Posterior cingulate gyrus (tissue), 11 donors: ENCODE data around the gene ADCY10.

Source experiments
- DNase-seq, 10 donors: peaks; one replicate each; pipeline versions ENCODE4 v3.0.0 to v3.0.0-alpha.2; 2020 to 2021; ENCODE audit warnings: mixed read lengths in 3 of 10
- intact Hi-C: fragments of 100-400 bp; cut with DNase I; formaldehyde crosslinking; loops from one replicate; pipeline ENCODE4 v1.15.1; 2023

ADCY10 gene, protein sequence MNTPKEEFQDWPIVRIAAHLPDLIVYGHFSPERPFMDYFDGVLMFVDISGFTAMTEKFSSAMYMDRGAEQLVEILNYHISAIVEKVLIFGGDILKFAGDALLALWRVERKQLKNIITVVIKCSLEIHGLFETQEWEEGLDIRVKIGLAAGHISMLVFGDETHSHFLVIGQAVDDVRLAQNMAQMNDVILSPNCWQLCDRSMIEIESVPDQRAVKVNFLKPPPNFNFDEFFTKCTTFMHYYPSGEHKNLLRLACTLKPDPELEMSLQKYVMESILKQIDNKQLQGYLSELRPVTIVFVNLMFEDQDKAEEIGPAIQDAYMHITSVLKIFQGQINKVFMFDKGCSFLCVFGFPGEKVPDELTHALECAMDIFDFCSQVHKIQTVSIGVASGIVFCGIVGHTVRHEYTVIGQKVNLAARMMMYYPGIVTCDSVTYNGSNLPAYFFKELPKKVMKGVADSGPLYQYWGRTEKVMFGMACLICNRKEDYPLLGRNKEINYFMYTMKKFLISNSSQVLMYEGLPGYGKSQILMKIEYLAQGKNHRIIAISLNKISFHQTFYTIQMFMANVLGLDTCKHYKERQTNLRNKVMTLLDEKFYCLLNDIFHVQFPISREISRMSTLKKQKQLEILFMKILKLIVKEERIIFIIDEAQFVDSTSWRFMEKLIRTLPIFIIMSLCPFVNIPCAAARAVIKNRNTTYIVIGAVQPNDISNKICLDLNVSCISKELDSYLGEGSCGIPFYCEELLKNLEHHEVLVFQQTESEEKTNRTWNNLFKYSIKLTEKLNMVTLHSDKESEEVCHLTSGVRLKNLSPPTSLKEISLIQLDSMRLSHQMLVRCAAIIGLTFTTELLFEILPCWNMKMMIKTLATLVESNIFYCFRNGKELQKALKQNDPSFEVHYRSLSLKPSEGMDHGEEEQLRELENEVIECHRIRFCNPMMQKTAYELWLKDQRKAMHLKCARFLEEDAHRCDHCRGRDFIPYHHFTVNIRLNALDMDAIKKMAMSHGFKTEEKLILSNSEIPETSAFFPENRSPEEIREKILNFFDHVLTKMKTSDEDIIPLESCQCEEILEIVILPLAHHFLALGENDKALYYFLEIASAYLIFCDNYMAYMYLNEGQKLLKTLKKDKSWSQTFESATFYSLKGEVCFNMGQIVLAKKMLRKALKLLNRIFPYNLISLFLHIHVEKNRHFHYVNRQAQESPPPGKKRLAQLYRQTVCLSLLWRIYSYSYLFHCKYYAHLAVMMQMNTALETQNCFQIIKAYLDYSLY (N-terminal part only)

DNA sequence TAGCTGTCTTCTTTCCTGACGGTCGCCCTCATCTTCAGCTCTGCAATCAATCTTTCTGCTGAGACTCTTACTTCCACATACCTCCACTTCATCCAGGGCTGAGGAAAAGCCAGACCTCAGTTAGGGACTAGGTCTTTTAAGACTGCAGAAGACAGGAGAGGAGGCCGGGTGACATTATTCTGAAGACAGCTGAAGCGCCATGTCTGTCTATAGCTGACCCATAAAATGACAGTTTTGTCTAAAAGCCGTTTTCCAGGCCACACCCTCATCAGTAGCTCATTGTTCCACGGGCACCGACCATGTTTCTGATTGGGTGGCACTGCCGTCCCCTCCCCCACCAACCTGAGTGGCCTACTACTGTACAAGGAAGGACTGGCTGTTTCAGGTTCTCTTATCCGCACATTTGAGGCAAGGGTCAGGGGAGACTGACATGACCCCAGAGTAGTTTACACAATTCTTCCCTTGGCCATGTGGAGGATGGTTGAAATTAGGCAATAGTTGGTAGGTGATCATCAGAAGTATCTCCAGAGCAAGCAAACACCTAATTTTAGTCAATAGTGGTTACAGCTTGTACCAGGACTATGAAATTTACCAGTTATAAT is at the start of gene ADCY10:
Gene ADCY10, minus strand, starts transcription at position 240 of the 602 bp plus-strand sequence. CDS start 8,994 bp downstream, outside the sequence.
- intact Hi-C loops, result no loop called here
- no peak for DNase-seq

DNA sequence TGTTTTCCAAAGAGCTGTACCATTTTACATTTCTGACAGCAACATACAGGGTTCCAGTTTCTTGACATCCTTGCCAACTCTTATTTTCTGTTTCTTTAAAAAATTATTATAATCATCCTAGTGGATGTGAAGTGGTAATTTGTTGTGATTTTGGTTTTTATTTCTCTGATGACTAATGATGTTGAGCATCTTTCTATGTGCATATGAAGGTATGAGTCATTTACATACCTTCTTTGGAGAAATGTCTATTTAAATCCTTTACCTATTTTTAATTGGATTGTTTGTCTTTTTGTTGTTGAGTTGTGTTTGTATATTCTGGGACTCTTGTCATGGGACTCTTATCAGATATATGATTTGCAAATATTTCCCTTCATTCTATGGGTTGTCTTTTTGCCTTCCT is 43.8 kb upstream of the ADCY10 start:
- intact Hi-C loops, result no loop called here
- DNase-seq, result no peak

DNA sequence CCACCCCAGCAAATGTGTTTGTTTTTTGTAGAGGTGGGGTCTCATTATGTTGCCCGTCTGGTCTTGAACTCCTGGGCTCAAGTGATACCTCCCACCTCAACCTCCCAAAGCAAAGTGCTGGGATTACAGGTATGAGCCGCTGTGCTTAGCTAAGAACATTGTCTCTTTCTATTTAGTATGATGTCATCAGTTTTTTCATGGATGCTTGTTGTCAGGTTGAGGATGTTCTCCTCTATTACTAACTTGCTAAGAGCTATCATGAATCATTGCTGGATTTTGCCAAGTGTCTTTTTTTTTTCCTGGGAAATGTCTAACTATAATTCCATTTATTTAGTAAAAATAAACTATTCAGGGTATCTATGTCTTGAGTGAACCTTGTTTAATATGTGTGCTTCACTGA is 42.0 kb upstream of the ADCY10 start:
- intact Hi-C loops, result no loop called here
- no peak for DNase-seq

DNA sequence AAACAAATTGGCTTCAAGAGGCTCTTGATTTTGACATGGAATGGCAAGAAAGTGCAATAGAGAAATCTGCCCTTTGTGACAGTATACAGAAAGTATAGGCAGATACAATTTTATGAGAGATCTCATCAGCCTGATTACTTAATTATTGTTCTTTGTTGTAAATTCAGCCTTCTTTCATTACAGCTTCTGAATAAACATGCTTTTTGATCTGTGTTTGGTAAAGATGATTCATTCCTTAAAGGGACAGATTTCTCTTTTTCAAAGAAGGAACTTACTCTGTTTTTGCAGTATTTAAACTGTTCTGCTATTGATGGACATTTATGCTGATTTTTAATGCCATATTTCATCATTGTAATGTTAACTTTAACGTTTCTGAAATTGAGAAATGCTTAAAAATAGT is 36.6 kb upstream of the ADCY10 start:
- no peak for DNase-seq
- intact Hi-C loops, result no loop called here

DNA sequence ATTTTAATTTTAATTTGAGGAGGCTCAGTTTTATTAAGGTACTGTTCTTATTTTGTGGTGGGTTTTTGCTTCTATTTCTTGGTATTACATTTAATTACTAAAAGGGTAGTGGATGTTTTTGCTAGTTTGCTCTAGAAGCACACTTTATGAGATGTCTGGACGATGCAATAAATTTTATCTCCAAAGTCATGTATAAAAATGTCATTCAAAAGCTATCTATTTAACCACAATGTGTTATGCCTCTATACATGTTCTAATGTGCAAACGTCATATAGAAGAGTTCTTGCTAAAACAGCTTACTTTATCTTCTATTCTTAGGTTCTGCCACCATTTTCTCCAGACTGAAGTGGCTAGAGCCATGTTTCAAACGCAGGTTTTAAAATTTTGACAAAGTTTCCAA is 35.9 kb upstream of the ADCY10 start:
- intact Hi-C loops, result no loop called here
- no peak for DNase-seq

DNA sequence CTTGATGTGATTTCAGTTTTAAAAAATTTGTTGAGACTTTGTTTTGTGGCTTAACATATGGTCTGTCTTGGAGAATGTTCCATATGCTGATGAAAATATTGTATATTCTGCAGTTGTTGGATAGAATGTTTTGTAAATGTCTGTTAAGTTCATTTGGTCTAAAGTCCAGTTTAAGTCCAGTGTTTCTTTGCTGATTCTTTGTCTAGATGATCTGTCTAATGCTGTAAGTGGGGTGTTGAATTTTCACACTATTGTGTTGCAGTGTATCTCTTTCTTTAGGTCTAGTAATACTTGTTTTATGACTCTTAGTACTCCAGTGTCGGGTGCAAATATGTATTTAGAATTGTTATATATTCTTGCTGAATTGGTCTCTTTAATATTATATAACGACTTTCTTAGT is 33.8 kb upstream of the ADCY10 start:
- no peak for DNase-seq
- intact Hi-C loops, result no loop called here

DNA sequence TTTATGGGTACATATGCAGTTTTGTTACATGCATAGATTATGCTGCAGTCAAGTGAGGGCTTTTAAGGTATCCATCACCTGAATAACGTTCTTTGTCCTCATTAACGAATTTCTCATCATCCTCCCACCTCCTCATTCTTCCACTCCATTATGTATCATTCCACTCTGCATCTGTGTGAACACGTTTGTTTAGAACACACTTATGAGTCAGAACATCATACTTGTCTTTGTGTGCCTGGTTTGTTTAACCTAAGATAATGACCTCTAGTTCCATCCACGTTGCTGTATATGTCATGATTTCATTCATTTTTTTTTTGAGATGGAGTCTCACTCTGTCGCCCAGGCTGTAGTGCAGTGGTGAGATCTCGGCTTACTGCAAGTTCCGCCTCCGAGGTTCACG is 29.6 kb upstream of the ADCY10 start:
- intact Hi-C loops, result no loop called here
- DNase-seq, result no peak

DNA sequence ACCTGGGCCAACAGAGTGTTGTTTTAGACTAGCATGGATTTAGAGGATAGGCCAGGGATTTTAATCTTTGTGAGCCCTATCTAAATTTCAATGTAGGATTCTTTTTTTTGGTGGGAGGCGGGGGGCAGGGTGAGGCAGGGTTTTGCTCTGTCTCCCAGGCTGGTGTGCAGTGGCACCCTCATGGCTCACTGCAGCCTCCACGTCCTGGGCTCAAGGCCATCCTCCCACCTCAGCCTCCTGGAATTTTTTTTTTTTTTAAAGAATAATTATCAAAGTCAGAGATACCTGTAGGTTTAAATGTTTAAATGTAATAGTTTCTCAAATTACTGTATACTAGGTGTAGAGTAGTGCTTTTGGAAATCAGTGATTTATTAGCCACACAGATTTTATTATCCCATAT is 26.3 kb upstream of the ADCY10 start:
- DNase-seq, result no peak
- intact Hi-C loops, result no loop called here

DNA sequence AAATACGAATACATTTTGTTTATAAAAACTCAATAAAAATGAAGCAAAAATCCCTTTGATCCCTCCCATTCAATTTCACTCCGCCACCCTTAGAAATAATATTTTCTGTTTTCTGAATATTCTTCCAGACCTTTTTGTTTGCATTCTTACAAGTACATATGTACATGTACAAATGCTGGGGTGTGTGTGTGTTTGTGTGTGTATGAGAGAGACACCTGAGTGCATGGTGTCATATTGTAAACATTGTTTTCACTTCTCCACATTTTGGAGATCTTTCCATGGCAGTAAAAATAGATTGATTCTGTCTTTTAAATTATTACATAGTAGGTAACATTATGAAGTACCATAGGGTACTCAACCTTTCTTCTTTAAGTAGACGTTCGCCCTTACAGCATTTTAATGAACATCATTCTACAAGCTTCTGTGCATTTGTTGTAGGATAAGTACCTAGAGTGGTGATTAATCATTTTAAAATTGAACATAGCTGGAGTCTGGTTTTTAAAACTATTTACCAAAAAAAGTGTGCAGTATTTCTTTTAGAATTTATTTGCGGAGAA is 24.2 kb upstream of the ADCY10 start:
- intact Hi-C loops, result loop anchor here (5.0 to 10.0 kb wide), 2 partner anchors 123 to 216 kb away; partner anchors contain the start of gene MPZL1
- DNase-seq, result no peak

DNA sequence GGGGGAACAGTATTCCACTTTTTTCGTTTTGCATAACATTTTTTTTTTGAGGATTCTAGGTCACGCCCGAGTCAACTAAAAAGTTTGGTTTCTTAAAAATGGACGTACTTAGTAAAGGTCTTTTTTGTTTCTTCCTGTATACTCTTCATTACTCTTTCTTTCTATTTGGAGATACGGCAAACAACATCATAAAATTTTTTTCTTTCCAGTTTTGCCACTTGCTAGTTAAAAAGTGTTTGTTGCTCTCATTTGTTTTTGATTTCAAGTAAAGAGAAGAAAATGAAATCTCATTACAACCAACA is 23.7 kb upstream of the ADCY10 start:
- no peak for DNase-seq
- intact Hi-C loops, result loop anchor here (2.0 to 10.0 kb wide), 3 partner anchors 123 to 215 kb away; partner anchors contain the start of gene MPZL1

DNA sequence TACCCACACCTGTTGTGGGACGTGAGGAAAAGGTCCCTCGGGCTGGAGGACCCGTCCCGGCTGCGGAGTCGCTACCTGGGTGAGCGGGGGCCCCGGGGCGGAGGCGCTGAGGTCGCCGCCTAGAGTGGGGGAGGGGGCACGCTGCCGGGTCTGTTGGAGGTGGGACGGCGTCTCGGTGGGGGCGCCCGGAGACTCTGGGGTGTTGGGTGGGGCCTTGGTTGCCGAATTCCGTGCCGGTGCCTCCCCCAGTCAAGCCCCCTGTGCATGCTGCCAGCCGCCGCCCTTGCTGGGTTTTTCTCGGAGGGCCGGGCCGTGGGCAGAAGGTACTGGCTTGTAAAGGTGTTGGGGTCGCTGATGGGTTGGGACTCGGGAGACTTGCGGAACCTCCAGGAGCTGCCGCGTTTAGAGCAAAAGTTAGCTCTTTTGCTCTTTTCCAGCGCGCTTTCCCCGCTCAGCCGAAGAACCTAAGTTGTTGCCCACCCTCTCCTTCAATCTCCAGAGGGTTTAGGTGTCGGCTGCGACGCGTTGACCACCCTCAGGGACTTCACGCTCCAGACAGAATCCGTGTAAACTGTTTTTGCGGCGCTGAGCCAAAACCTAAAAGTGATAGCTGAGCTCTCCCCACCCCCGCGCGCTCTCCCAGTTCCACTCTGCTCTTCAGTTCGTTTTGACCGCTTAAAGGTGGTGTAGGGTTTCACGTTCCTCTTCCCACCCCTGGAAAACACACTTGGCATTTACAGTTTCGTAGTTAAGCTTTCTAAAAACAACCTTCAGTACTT is 23.2 kb upstream of the ADCY10 start, which contains the start of gene MPC2:
Gene MPC2, minus strand, starts transcription at position 143 of the 779 bp plus-strand sequence. CDS start 1,231 bp downstream, outside the sequence.
- intact Hi-C loops, result loop anchor here (2.0 to 10.0 kb wide), 3 partner anchors 122 to 215 kb away; partner anchors contain the start of gene MPZL1
- peak; percentile 19 to 91 (median 54) for DNase-seq

DNA sequence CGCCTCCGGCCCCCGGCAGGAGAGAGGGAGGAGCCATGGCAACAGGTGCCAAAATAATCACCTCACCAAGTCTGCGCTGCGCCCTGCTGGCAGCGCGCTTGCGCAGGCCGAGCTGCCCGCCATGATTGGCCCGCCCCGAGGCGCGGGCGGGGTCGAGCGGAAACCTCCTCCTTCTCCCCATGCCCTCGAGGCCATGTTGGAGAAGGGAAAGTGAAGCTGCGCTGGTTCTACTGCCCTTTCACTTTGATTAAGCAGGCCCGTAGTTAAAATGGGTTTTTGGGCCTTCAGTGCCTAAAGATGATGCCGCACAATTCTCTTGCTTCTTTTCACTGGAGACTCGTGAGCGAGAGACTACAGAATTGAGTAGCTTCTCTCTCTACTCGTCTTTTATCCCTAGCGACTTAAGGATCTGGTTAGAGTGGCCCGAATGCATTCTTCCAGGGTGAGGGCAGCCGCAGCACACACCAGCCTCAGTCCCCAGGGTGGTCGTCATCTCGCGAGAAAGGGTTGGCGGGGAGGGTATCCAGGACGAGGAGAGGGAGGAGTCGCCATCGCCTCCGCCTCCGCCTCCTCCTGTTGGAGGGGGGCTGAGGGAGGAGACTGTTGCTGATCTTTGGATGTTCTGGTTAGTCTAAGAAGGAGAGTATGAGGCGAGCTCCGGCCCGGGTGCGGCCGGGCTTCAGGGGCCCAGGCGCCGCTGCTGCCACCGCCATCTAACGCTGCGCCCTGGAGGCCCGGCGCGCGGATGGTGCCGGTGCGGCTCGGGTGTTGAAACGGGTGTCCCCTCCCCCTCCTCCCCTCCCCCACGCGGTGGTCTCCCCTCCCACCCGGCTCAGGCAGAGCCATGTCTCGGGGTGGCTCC is 22.4 kb upstream of the ADCY10 start, which contains the start of gene DCAF6:
Gene DCAF6, plus strand, starts transcription at position 616 of the 862 bp plus-strand sequence. Its CDS starts 229 bp downstream, at position 845.
- intact Hi-C loops, result loop anchor here (2.0 to 10.0 kb wide), 3 partner anchors 121 to 214 kb away; partner anchors contain the start of gene MPZL1

DNA sequence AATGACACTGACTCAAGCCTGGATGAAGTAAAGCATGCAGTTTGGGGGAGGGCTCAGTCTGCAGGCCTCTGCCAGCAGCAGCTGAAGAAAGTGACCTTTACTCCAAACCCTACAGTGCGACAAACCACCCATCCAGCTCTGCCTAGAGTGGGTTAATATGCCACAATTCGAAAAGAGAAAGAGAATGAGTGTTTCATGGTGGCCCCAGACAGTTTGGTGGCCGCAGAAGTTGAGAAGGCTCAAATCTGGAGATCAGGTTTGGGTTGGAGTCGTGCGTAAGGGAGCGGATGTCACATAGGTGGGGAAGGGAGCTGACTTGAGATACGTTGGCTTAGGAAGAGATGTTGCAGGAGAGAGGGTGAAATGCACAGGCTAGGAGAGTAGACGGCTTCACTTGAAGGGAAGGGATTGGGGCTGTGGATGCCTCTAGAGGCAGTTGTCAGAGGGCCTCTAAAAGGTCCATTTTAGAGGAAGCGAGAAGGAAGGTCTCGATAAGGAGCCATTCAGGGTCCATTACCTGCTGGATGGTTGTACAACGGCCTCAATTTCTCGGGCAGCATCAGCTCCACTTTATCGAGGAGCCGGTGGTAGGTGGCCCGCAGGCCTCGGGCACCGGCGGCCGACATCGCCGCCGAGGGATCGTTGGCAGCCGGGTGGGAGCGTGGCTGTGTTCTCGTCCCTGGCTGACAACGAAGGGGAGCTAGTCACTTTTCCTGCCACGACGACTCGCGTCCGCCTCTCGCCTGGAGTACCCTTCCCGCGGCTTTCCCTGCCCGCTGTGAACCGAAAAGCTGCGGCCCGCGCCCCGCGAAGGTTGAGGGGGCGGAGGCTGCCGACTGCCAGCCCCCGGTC is 21.5 kb upstream of the ADCY10 start:
- intact Hi-C loops, result loop anchor here (2.0 to 10.0 kb wide), 3 partner anchors 121 to 213 kb away; partner anchors contain the start of gene MPZL1
- peak in 2 of 10 donors; percentile 9 to 53 for DNase-seq

More for the DNA sequence above, 22.4 kb upstream of the ADCY10 start, which contains the start of gene DCAF6:
- DNase-seq, result peak; percentile 90 to 99 (median 94)

DNA sequence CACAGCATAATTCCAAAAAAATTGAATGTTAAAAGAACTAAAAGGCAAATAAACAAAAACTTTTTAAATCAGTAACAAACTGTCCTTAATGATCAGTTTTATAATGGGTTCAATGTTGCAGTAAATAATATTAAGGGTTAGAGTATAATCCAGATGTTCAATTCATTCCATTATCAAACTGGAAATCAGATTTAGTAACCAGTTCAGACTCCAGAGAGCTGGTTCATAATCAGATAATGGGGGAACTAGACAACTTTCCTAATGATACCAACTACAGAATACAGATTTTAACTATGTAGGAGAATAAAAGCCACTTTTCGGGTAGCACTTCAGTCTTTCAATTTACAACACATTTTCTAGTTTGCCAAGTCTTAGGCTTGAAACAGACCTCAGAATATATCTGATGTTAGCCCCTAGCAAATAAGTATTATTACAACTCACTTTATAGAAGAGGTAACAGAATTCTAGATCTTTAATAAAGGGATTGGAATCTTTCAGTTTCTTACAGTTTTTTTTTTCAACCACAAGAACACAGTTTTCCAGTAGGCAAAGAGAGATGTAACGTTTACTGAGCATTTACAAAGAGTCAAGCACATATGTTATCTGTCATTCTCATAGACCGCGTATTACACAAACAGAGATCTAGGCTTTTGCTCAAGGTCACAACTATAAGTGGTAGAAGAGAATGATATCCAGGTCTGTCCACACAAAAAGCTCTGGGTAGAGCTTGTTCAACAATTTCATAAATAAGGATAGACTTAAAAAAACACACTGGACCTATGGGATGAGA is 20.7 kb upstream of the ADCY10 start:
- intact Hi-C loops, result loop anchor here (5.0 to 10.0 kb wide), 2 partner anchors 120 to 212 kb away; partner anchors contain the start of gene MPZL1
- DNase-seq, result no peak

DNA sequence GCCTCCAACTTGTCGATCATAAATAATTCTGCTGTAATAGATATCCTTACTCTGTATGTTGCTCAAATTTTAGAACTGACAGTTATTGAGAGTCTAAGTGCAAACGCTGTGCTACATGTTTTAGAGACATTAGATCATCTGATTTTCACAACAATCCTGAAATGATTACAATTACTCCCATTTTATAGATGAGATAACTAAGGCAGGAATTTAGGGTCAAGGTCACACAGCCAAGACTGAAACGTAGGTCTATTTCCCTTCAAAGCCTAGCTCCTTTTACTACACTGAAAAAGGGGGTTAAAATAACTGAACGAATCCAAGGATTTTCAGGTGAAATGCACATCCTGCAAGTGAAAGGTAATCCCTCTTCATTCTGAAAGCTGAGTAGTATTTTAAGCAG is 19.9 kb upstream of the ADCY10 start:
- no peak for DNase-seq
- intact Hi-C loops, result loop anchor here (10.0 kb wide), 1 partner anchor 119 kb away; no protein-coding TSS in a partner anchor

DNA sequence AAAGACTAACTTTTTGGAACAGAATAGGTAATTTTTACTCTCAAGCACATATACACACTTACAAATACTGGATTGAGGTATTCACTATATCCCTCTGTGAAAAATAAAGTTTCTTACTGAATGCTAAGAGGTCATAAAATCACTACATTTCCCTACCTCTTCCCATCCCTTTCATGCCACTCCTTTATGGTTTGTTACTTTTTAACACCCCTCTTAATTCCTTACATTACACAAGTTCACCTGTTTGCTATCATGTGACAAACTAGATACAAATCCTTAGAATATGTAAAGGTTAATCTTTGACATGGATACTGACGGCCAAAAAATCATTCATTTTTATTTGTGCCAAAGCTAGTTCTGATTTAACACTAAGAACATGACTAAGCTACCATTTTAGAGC is 15.8 kb upstream of the ADCY10 start:
- intact Hi-C loops, result loop anchor here (10.0 kb wide), 1 partner anchor 115 kb away; no protein-coding TSS in a partner anchor
- DNase-seq, result no peak
